A549 treated with AZD9567 at 1 μM for 4 hours (cell line): Measurements from ENCODE around the gene VSNL1. TPM values are rescaled to one million over a fixed set of nuclear protein-coding genes. Genes with fewer than 3 reads are reported as not detected.

Experiments used
- total RNA-seq: library from RNA; stranded (reverse); fragments of 200-300 nt; extraction: Qiagen RNA extraction; gene quantifications from 5 replicates; pipeline ENCODE4 v1.2.3, GENCODE V29; 2022; ENCODE audit not compliant: insufficient read depth

VSNL1 gene
- total RNA-seq: not detected in 5 replicates

DNA sequence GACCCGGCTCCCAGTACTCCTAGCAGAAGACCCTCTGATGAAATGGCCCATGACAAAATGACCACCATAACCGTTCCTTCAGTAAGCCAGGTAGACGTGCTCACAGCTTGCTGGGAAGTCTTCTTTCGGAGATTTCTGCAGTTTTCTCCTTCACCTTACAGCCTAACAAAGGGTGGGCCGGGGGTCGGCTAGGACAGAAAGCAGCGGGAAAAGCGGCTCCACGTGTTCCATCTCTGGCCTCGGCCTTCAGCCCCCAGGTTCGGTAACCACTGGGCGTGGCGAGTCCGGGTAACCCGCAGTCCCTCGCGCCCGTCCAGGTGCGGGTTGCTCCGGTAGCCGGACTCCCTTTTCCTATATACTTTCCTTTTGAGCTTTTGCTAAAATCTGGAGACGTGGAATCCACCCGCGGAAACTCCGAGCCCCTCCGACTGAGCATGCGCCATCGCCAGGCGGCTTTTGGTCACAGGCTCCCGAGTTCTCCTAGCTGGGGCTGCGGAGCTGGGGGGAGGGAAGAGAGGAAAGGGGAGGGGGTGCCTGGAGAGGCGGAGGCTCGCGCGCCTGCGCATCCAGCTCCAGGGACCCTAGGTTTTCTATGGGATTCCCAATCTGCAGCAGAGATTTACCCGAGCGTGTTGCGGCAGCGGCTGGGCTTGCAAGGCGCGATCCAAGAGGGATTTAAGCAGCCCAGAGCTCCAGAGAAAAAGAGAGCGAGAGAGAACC lies at the start of gene VSNL1:
TSS of gene VSNL1 (plus strand) at position 604 of the 720 bp plus-strand sequence. CDS start 51,379 bp downstream, outside the sequence.

DNA sequence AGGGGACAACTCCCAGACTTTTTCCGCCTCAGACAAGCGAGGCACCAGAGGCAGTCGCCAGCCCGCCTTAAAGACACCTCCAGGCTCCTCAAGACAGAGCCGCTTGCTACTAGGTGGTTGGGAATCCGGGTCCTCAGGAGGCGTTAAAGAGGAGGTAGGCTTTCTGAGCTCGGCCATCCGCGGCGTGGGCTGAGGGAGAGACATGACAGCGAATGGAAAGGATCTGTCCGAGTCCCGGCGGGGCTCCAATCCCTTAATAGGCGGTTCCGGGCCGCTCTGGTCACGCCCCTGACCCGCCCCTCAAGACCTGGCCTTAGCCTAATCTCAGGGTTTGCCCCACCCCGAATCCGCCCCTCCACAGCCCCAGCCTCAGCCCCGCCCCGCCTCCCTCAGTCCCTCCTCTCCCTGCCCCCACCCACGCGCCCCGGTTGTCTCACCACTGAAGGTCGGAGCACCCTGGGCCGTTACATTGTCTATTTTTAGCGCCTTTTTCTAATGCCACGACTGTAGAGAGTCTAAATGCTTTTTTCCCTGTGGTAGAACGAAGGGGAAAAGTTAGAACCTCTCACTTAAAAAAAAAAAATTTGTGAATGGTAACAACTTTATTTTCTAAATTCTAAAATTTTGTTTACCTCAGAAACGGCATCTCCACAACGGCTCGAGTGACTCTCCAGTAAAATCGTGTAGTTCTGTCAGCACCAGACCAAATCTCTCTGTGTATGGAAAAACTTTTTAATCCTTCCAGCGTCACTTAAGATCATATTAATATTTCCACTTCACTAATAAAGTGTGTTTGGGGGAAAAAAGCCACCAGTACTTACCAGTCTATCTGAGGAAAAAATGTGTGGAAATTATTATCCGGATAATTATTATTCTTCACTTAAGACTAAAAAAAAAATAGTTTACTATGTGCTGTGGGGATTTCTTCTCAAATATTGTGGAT lies 22.0 kb upstream of the VSNL1 start, which contains the start of gene RAD51AP2:
TSS of gene RAD51AP2 (minus strand) at position 229 of the 943 bp plus-strand sequence. CDS start at position 204, 25 bp downstream.

Other genes starting within 250 kb of the VSNL1 start
- gene RAD51AP2, start 22.3 kb upstream of the VSNL1 start, total RNA-seq: not detected in 5 replicates
- 26.4 to 35.5 TPM (median 32.1 TPM) in 5 replicates for gene SMC6, start 213.1 kb downstream of the VSNL1 start, total RNA-seq
- 7.8 to 14.6 TPM (median 12.1 TPM) in 5 replicates for gene GEN1, start 213.4 kb downstream of the VSNL1 start, total RNA-seq